ENCODE data around the gene ABCC10.

The ABCC10 gene

DNA sequence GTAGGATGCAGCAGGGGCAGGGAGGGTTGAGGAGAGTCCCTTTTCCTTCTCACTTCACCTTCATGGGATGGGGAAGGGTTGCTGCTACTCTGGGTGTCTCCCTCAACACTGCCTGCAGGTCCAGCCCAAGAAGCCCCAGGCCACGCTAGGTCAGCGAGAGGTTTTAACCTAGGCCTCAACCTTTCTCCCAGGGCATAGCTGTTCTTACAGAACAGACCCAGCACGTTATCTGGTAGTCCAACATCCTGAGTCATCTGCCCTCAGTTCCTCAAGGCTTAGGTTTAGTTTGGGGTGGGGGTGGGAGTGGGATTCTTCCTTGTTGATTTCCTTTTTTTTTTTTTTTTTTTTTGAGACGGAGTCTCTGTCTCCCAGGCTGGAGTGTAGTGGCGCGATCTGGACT, 67.0 kb downstream of the ABCC10 start:
- POLR2A ChIA-PET (ENCODE audit: low non-redundant PET), result interaction anchor here (1.3 kb wide), 1 partner anchor 17 kb away, joined by 4 read pairs; the partner anchor contains the start of gene TJAP1
- CTCF ChIA-PET, result interaction anchor here (0.7 to 3.3 kb wide), 6 partner anchors 13 to 231 kb away, joined by 3 to 39 read pairs (median 4); no protein-coding TSS in a partner anchor
- H3K27ac ChIP-seq, result peak overlapping the region; percentile 99
- DNase-seq (ENCODE audit: low spot score), result no peak
- no peak for TF ChIP-seq CTCF (conservative IDR thresholded peaks at IDR 0.05; ENCODE audit: low read depth)

DNA sequence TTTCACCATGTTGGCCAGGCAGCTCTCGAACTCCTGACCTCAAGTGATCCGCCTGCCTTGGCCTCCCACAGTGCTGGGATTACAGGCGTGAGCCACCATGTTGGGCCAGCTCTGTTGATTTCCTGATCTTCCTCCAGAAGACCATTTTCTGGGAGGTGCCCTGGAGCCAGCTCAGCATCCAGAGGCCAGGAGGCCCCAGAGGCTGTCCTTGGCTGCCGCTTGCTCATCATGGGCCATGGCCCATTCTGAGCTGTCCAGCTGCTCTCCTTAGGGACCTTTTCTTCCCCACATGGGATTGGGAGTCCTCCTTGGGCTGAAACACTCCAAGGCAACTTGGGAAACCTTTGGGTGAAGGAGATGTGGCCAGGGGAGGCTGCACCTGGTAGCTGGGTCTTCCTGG, 67.4 kb downstream of the ABCC10 start:
- no peak for DNase-seq (ENCODE audit: low spot score)
- peak overlapping the region; percentile 99 for H3K27ac ChIP-seq
- ChIA-PET CTCF (interaction anchor here (0.6 to 3.3 kb wide), 7 partner anchors 12 to 373 kb away, joined by 3 to 39 read pairs (median 5); no protein-coding TSS in a partner anchor), POLR2A (ENCODE audit: low non-redundant PET) (interaction anchor here (1.3 kb wide), 1 partner anchor 17 kb away, joined by 4 read pairs; the partner anchor contains the start of gene TJAP1)
- TF ChIP-seq CTCF (conservative IDR thresholded peaks at IDR 0.05; ENCODE audit: low read depth), result no peak

DNA sequence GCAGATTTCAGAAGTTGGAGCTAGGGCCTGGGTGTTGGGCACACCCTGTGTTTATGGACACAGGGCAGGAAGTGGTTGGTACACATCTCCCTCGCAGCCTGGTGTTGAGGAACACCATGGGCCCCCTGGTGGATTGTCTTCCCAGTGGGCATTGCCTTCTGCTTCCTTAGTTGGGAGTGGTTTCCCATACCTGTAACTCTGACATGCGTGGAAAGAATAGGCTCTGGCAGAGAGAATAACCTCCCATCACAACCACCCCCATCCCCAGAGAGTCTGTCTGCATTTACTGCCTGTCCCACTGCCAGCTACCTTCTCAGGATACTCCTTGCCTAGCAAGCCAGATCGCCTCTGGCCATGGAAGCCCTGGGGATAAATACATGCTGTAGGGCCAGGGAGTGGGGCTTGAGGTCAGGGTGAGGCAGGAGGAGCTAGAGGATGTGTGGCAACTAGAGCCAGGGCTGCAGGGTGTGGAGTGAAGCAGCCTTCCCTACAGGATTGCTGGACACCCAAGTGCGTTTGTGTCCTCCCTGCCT, 68.1 kb downstream of the ABCC10 start:
- ChIA-PET CTCF (interaction anchor here (0.9 to 3.3 kb wide), 8 partner anchors 11 to 232 kb away, joined by 3 to 39 read pairs (median 5); no protein-coding TSS in a partner anchor), POLR2A (ENCODE audit: low non-redundant PET) (no interaction called here)
- no peak; the same call in 1 of the 2 replicates for TF ChIP-seq CTCF (conservative IDR thresholded peaks at IDR 0.05; ENCODE audit: low read depth)
- DNase-seq (ENCODE audit: low spot score), result peak; percentile 53
- peak overlapping the region; percentile 99 for H3K27ac ChIP-seq

GRCh38 chr6:43496370-43497128, 69.2 kb downstream of the ABCC10 start:
- H3K27ac ChIP-seq, result peak overlapping the region; percentile 99
- peak; percentile 90 for TF ChIP-seq CTCF (conservative IDR thresholded peaks at IDR 0.05; ENCODE audit: low read depth)
- peak; percentile 93 for DNase-seq (ENCODE audit: low spot score)
- ChIA-PET CTCF (interaction anchor here (0.6 to 3.3 kb wide), 20 partner anchors 10 to 256 kb away, joined by 3 to 39 read pairs (median 4); partner anchors contain the start of genes DLK2 and ZNF318), POLR2A (ENCODE audit: low non-redundant PET) (interaction anchor here (0.6 kb wide), 1 partner anchor 127 kb away, joined by 3 read pairs; the partner anchor contains the start of gene ZNF318)

DNA sequence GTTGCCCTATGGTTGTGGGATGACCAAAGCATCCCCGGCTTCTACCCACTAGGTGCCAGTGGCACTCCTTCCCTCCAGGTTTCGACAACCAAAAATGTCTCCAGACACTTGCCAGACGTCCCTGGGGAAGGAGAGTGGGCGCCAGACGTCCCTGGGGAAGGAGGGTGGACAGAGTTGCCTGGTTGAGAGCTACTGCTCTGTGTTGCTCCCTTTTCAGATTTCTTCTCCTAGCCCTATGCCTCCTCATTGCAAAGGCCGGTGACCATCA, 69.7 kb downstream of the ABCC10 start:
- POLR2A ChIA-PET (ENCODE audit: low non-redundant PET), result no interaction called here

More for the DNA sequence above, 69.7 kb downstream of the ABCC10 start:
- DNase-seq (ENCODE audit: low spot score), result no peak
- peak overlapping the region; percentile 99 for H3K27ac ChIP-seq
- CTCF ChIA-PET, result interaction anchor here (0.7 to 3.3 kb wide), 12 partner anchors 10 to 246 kb away, joined by 3 to 39 read pairs (median 4); partner anchors contain the start of genes DLK2 and ZNF318
- no peak for TF ChIP-seq CTCF (conservative IDR thresholded peaks at IDR 0.05; ENCODE audit: low read depth)
